ENCODE measurements around the gene MRPS17. TPM values are rescaled to one million over a fixed set of nuclear protein-coding genes. Genes with fewer than 3 reads are reported as not detected.

Gene MRPS17
- total and polyA plus RNA-seq, 2 of the 4 experiments (the other 2 are of a cell fraction) = 9.9 to 15.2 TPM

DNA sequence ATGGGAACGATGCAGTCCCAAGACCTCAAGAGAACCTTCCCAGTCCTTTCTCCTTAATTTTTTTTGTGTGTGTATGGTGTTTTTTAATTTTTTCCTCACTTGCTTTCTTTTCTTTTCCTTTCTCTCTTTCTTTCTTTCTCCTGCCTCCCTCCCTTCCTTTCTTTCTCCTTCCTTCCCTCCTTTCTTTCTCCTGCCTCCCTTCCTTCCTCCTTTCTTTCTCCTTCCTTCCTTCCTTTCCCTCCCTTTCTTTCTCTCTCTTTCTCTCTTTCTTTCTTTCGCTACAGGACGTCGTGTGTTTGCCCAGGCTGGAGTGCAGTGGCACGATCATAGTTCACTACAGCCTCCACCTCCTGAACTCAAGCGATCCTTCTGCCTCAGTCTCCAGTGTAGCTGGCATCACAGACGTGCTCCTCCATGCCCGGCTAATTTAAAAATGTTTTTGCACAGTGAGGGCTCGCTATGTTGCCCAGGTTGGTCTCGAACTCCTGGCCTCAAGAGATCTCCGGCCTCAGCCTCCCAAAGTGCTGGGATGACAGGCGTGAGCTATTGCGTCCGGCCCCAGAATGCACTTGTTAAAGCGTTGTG is 12.0 kb downstream of the MRPS17 start:
- TF ChIP-seq CEBPB (IDR thresholded peaks at IDR 0.05; ENCODE audit: low read depth, low read length) = no peak
- TF ChIP-seq, protein P1, sequence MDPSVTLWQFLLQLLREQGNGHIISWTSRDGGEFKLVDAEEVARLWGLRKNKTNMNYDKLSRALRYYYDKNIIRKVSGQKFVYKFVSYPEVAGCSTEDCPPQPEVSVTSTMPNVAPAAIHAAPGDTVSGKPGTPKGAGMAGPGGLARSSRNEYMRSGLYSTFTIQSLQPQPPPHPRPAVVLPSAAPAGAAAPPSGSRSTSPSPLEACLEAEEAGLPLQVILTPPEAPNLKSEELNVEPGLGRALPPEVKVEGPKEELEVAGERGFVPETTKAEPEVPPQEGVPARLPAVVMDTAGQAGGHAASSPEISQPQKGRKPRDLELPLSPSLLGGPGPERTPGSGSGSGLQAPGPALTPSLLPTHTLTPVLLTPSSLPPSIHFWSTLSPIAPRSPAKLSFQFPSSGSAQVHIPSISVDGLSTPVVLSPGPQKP (IDR thresholded peaks at IDR 0.05; ENCODE audit: borderline replicate concordance, low read depth, low read length) = no peak
- TF ChIP-seq, protein P2, sequence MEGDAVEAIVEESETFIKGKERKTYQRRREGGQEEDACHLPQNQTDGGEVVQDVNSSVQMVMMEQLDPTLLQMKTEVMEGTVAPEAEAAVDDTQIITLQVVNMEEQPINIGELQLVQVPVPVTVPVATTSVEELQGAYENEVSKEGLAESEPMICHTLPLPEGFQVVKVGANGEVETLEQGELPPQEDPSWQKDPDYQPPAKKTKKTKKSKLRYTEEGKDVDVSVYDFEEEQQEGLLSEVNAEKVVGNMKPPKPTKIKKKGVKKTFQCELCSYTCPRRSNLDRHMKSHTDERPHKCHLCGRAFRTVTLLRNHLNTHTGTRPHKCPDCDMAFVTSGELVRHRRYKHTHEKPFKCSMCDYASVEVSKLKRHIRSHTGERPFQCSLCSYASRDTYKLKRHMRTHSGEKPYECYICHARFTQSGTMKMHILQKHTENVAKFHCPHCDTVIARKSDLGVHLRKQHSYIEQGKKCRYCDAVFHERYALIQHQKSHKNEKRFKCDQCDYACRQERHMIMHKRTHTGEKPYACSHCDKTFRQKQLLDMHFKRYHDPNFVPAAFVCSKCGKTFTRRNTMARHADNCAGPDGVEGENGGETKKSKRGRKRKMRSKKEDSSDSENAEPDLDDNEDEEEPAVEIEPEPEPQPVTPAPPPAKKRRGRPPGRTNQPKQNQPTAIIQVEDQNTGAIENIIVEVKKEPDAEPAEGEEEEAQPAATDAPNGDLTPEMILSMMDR (conservative IDR thresholded peaks at IDR 0.05; ENCODE audit: low read depth, low read length) = no peak
- no peak for TF ChIP-seq RAD21 (IDR thresholded peaks at IDR 0.05; ENCODE audit: low read length)
- no peak for TF ChIP-seq RCOR1 (IDR thresholded peaks at IDR 0.05; ENCODE audit: insufficient replicate concordance, low read length)
- no peak for TF ChIP-seq CHD1 (IDR thresholded peaks at IDR 0.05; ENCODE audit: low read depth, low read length)
- TF ChIP-seq, protein P3, sequence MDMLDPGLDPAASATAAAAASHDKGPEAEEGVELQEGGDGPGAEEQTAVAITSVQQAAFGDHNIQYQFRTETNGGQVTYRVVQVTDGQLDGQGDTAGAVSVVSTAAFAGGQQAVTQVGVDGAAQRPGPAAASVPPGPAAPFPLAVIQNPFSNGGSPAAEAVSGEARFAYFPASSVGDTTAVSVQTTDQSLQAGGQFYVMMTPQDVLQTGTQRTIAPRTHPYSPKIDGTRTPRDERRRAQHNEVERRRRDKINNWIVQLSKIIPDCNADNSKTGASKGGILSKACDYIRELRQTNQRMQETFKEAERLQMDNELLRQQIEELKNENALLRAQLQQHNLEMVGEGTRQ (IDR thresholded peaks at IDR 0.05; ENCODE audit: low read depth, low read length) = no peak
- Histone ChIP-seq H4K5ac (ENCODE audit: low read depth, low read length) (peak overlapping the region; percentile 31; the same call in 1 of the 2 replicates), H3K36me3 (ENCODE audit: control insufficient read depth, insufficient read depth, low read length) (peaks cover 2% of the 10 kb centered on the region; the same call in 1 of the 2 replicates), H3K79me1 (ENCODE audit: low read depth in 1 of 2, low read length in 2 of 2) (peaks cover 5 to 30% of the 10 kb centered on the region in 2 experiments), H3K4me2 (ENCODE audit: low read depth, low read length) (peak overlapping the region; percentile 85; the same call in 1 of the 2 replicates), H4K91ac (ENCODE audit: insufficient read depth, low read depth, low read length) (no peak overlapping the region), H3K9ac (ENCODE audit: low read depth, low read length) (no peak overlapping the region; the same call in 1 of the 2 replicates), H4K20me1 (ENCODE audit: insufficient read depth, low read length) (peaks cover 5% of the 10 kb centered on the region), H2BK120ac (ENCODE audit: low read depth, low read length) (no peak overlapping the region), H3K56ac (ENCODE audit: extremely low read depth, insufficient read depth, low read length) (no peak overlapping the region), H2AFZ (replicated peaks; ENCODE audit: low read length, poor library complexity) (peak overlapping the region; percentile 84), H3K23ac (ENCODE audit: low read depth, low read length) (no peak overlapping the region), H2AK9ac (replicated peaks; ENCODE audit: low read depth, low read length, poor library complexity) (peak overlapping the region; percentile 81), H3K4ac (ENCODE audit: low read depth, low read length) (no peak overlapping the region), H3K4me3 (ENCODE audit: insufficient read depth, low read depth, low read length) (peak overlapping the region; percentile 95; the same call in 1 of the 2 replicates), H2BK15ac (ENCODE audit: low read depth, low read length) (no peak overlapping the region), H2BK20ac (ENCODE audit: low read depth, low read length) (no peak overlapping the region), H3K4me1 (ENCODE audit: control insufficient read depth, insufficient read depth, low read length) (peaks cover 4% of the 10 kb centered on the region; the same call in 1 of the 2 replicates), H2BK5ac (ENCODE audit: low read depth, low read length, poor library complexity, severe bottlenecking) (no peak overlapping the region), H3K9me3 (ENCODE audit: control insufficient read depth, insufficient read depth, low read length) (no peaks in the 10 kb centered on the region), H2AK5ac (ENCODE audit: low read depth, low read length) (peak overlapping the region; percentile 49; the same call in 1 of the 2 replicates), H3K27ac (ENCODE audit: insufficient read depth, low read length) (no peak overlapping the region), H3K18ac (ENCODE audit: low read depth, low read length) (no peak overlapping the region), H3K14ac (replicated peaks; ENCODE audit: low read depth, low read length) (no peak overlapping the region), H3K9me1 (ENCODE audit: insufficient read depth, low read length) (no peaks in the 10 kb centered on the region), H3K27me3 (ENCODE audit: control insufficient read depth, insufficient read depth, low read length) (no peaks in the 10 kb centered on the region), H4K8ac (ENCODE audit: low read depth in 2 of 2, low read length in 2 of 2) (peak overlapping the region in 1 of 2 experiments; percentile 89; a peak in 2 of 4 replicates)
- dilution Hi-C loops (cut with HindIII; ENCODE audit: low sequenced_read_pairs, unreplicated experiment) = no loop called here
- WGBS, 2 experiments (ENCODE audit: extremely low coverage in 2 of 2, insufficient read length in 1 of 2) = 88% methylated on average over 11 of the region's 15 CpGs; no CpG with 5 or more reads in 1 of the 2 experiments
- ATAC-seq (ENCODE audit: low read depth) (no peak), DNase-seq (no peak)
- BruUV-seq (replicated peaks) = no TSS peak
- intact Hi-C loops (cut with micrococcal nuclease) = loop anchor here (1.0 to 2.0 kb wide), 2 partner anchors 322 to 683 kb away; no protein-coding TSS in a partner anchor
- ChIA-PET POLR2A (ENCODE audit: unreplicated experiment) (no interaction called here), CTCF (interaction anchor here (0.6 to 1.0 kb wide), 10 partner anchors 13 to 688 kb away, joined by 3 to 6 read pairs (median 4); no protein-coding TSS in a partner anchor)
- in situ Hi-C loops (cut with MboI; ENCODE audit: low sequenced_read_pairs) = loop anchor here (25.0 kb wide), 2 partner anchors 526 to 676 kb away; no protein-coding TSS in a partner anchor
